ENCODE results near the gene EEF1G. TPM values are rescaled to one million over a fixed set of nuclear protein-coding genes. Genes with fewer than 3 reads are reported as not detected.
A peak's percentile ranks its signal among the peaks of the same experiment; 100 is the strongest.

The EEF1G gene
- total RNA-seq, 1 experiment from 2014 or later = 1,119 TPM

DNA sequence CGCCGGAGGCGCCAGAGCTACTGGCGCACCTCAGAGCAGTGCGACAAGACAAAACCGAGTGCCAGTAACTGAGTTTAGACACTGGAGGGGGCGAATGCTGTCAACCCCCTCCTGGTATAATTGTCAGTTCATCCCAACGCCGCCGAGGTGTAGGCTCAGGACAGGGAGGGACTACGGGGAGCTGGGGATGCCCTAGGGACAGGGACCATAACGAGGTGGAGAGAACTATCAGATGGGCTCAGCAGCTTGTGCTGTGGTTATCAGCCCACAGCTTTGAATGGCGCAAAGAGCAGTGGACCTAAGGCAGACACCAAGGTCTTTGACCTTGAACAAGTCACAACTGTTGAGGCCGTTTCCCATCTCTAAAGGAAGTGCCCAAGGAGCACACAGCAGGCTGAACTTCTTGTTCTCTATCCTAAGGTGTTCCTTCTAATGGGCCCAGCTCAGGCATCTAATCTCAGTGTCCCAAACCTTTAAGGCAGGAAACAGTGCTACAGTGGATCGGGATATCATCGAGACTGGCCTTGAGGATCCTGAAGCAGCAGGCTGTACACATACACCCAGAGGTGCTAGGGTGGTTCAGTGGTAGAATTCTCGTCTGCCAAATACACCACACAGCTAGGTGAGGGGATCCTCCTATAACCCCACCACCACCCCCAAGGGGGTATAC is 18.6 kb upstream of the EEF1G start:
- DNase-seq (ENCODE audit: low read depth, low spot score) = no peak
- TF ChIP-seq, protein P1, sequence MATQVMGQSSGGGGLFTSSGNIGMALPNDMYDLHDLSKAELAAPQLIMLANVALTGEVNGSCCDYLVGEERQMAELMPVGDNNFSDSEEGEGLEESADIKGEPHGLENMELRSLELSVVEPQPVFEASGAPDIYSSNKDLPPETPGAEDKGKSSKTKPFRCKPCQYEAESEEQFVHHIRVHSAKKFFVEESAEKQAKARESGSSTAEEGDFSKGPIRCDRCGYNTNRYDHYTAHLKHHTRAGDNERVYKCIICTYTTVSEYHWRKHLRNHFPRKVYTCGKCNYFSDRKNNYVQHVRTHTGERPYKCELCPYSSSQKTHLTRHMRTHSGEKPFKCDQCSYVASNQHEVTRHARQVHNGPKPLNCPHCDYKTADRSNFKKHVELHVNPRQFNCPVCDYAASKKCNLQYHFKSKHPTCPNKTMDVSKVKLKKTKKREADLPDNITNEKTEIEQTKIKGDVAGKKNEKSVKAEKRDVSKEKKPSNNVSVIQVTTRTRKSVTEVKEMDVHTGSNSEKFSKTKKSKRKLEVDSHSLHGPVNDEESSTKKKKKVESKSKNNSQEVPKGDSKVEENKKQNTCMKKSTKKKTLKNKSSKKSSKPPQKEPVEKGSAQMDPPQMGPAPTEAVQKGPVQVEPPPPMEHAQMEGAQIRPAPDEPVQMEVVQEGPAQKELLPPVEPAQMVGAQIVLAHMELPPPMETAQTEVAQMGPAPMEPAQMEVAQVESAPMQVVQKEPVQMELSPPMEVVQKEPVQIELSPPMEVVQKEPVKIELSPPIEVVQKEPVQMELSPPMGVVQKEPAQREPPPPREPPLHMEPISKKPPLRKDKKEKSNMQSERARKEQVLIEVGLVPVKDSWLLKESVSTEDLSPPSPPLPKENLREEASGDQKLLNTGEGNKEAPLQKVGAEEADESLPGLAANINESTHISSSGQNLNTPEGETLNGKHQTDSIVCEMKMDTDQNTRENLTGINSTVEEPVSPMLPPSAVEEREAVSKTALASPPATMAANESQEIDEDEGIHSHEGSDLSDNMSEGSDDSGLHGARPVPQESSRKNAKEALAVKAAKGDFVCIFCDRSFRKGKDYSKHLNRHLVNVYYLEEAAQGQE (IDR thresholded peaks at IDR 0.05; ENCODE audit: insufficient read depth in 1 of 2, low read depth in 2 of 2, low read length in 1 of 2) = no peak
- TF ChIP-seq POLR2AphosphoS5 (IDR thresholded peaks at IDR 0.05; ENCODE audit: low read depth, low read length) = peak; percentile 55; the same call in 1 of the 2 replicates
- Histone ChIP-seq H3K9me3 (ENCODE audit: control insufficient read depth, insufficient read depth, low read depth, low read length) (no peaks in the 10 kb centered on the region), H3K4me3 (ENCODE audit: low read depth in 2 of 2, low read length in 2 of 2) (peak overlapping the region; percentile 74 to 86), H3K27ac (ENCODE audit: low read length) (peak overlapping the region; percentile 91), H3K4me1 (ENCODE audit: control insufficient read depth, insufficient read depth, low read length) (peaks cover 24% of the 10 kb centered on the region), H3K27me3 (ENCODE audit: control insufficient read depth, insufficient read depth, low read length) (no peaks in the 10 kb centered on the region), H3K36me3 (ENCODE audit: control insufficient read depth, insufficient read depth, low read length) (peaks cover 14% of the 10 kb centered on the region)
- TSS peak; percentile 99 for BruUV-seq (replicated peaks)
- POLR2A ChIA-PET = interaction anchor here (0.6 to 1.7 kb wide), 7 partner anchors 9 to 151 kb away, joined by 3 to 20 read pairs (median 7); partner anchors contain the start of genes AHNAK, C11orf98, CSKMT and EEF1G
- in situ Hi-C loops (cut with HindIII; ENCODE audit: low pct_unique_long_range_greater_than_20kb, low sequenced_read_pairs) = no loop called here
- intact Hi-C loops (cut with micrococcal nuclease; ENCODE audit: unreplicated experiment) = no loop called here
- CTCF ChIA-PET = interaction anchor here (0.6 kb wide), 1 partner anchor 185 kb away, joined by 3 read pairs; no protein-coding TSS in a partner anchor
- no peak; the same call in 1 of the 2 replicates for ATAC-seq

DNA sequence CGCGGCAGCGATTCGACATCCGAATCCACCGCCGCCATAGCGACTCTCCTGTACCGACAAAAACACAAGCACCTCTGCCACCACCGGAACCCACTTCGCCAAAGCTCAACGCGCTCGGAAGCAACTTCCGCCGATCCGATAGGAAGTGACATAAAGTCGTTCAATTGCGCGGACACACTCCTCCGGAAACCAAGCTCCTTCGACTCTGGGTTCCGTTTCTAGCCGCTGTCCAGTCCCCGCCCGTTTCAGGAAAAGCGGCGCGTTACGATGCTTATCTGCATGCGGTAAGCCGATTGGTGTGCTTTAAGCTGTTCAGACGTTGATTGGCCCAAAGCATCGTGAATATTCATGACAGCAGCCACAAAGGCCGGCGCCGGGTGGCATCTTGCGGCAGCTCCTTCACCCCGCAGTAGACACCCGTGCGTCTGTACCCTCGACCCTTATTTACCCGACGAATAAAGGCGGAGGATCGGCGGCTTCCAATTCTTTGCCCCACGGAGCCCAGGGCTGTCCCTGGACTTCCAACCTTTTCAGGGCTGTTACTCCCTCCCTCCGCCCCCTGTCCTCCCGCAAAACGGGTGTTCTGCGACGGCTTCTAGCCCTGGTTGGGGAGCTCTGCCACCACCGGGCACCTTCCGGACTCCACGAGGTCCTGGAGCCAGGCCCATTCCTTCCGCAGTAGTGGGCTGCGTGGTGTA is 17.9 kb upstream of the EEF1G start, which contains the start of gene TUT1:
TUT1 (minus strand) TSS at position 76 of the 698 bp plus-strand sequence; CDS start at position 38, 38 bp downstream.
- DNase-seq (ENCODE audit: low read depth, low spot score) = peak; percentile 95
- intact Hi-C loops (cut with micrococcal nuclease; ENCODE audit: unreplicated experiment) = no loop called here
- CTCF ChIA-PET = interaction anchor here (0.6 to 1.0 kb wide), 3 partner anchors 18 to 51 kb away, joined by 3 to 4 read pairs (median 3); partner anchors contain the start of gene EEF1G
- no peaks in the 10 kb centered on the region for H3K9me3 ChIP-seq (ENCODE audit: control insufficient read depth, insufficient read depth, low read depth, low read length)
- H3K4me3 ChIP-seq (ENCODE audit: low read depth in 2 of 2, low read length in 2 of 2) = peak within 1 kb of the TSS; percentile 74 to 86
- BruUV-seq (replicated peaks) = no TSS peak
- H3K36me3 ChIP-seq (ENCODE audit: control insufficient read depth, insufficient read depth, low read length) = peaks cover 14% of the 10 kb centered on the region
- H3K27me3 ChIP-seq (ENCODE audit: control insufficient read depth, insufficient read depth, low read length) = no peaks in the 10 kb centered on the region
- TF ChIP-seq, protein P1 (IDR thresholded peaks at IDR 0.05; ENCODE audit: insufficient read depth in 1 of 2, low read depth in 2 of 2, low read length in 1 of 2) = peak; percentile 80 to 85; a peak in 3 of 4 replicates
- TF ChIP-seq, protein P2, sequence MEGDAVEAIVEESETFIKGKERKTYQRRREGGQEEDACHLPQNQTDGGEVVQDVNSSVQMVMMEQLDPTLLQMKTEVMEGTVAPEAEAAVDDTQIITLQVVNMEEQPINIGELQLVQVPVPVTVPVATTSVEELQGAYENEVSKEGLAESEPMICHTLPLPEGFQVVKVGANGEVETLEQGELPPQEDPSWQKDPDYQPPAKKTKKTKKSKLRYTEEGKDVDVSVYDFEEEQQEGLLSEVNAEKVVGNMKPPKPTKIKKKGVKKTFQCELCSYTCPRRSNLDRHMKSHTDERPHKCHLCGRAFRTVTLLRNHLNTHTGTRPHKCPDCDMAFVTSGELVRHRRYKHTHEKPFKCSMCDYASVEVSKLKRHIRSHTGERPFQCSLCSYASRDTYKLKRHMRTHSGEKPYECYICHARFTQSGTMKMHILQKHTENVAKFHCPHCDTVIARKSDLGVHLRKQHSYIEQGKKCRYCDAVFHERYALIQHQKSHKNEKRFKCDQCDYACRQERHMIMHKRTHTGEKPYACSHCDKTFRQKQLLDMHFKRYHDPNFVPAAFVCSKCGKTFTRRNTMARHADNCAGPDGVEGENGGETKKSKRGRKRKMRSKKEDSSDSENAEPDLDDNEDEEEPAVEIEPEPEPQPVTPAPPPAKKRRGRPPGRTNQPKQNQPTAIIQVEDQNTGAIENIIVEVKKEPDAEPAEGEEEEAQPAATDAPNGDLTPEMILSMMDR (IDR thresholded peaks at IDR 0.05) = no peak
- TF ChIP-seq TCF7L2 (IDR thresholded peaks at IDR 0.05; ENCODE audit: low read depth, low read length) (peak; percentile 84), SIN3A (IDR thresholded peaks at IDR 0.05; ENCODE audit: borderline replicate concordance, insufficient read depth, low read depth, low read length) (no peak; the same call in none of the 2 replicates), POLR2AphosphoS5 (IDR thresholded peaks at IDR 0.05; ENCODE audit: low read depth, low read length) (peak; percentile 98)
- POLR2A ChIA-PET = interaction anchor here (0.5 to 1.7 kb wide), 12 partner anchors 10 to 960 kb away, joined by 3 to 20 read pairs (median 4); partner anchors contain the start of genes AHNAK, C11orf98, CSKMT and EEF1G
- H3K4me1 ChIP-seq (ENCODE audit: control insufficient read depth, insufficient read depth, low read length) = peaks cover 24% of the 10 kb centered on the region
- H3K27ac ChIP-seq (ENCODE audit: low read length) = peak within 1 kb of the TSS; percentile 97
- peak; percentile 94 for ATAC-seq
- in situ Hi-C loops (cut with HindIII; ENCODE audit: low pct_unique_long_range_greater_than_20kb, low sequenced_read_pairs) = no loop called here
